ENCODE measurements around the gene SNED1.

Gene SNED1

GRCh38 chr2:240962300-240963064 lies 35.9 kb upstream of the SNED1 start:
- no peak for TF ChIP-seq CTCF (IDR thresholded peaks at IDR 0.05)
- Histone ChIP-seq H3K27me3 (peaks cover 5% of the 10 kb centered on the region), H3K36me3 (no peaks in the 10 kb centered on the region), H3K4me1 (ENCODE audit: control insufficient read depth in 1 of 2, insufficient read depth in 1 of 2, low read depth in 1 of 2, low read length in 1 of 2) (peaks cover 0 to 8% of the 10 kb centered on the region in 2 experiments), H3K27ac (no peak overlapping the region), H3K4me3 (ENCODE audit: low read depth in 1 of 2, low read length in 1 of 2) (no peak overlapping the region), H3K9me3 (no peaks in the 10 kb centered on the region)

- peaks cover 0 to 8% of the 10 kb centered on the region in 2 experiments for H3K4me1 ChIP-seq (ENCODE audit: control insufficient read depth in 1 of 2, insufficient read depth in 1 of 2, low read depth in 1 of 2, low read length in 1 of 2)
Measured at GRCh38 chr2:240963065-240963867, 35.2 kb upstream of the SNED1 start.

GRCh38 chr2:240963868-240964703 lies 34.3 kb upstream of the SNED1 start:
- Histone ChIP-seq H3K4me3 (ENCODE audit: low read depth in 1 of 2, low read length in 1 of 2) (no peak overlapping the region), H3K27ac (no peak overlapping the region), H3K9me3 (no peaks in the 10 kb centered on the region), H3K27me3 (peaks cover 5% of the 10 kb centered on the region), H3K36me3 (no peaks in the 10 kb centered on the region), H3K4me1 (ENCODE audit: control insufficient read depth in 1 of 2, insufficient read depth in 1 of 2, low read depth in 1 of 2, low read length in 1 of 2) (peaks cover 0 to 8% of the 10 kb centered on the region in 2 experiments)
- no peak for TF ChIP-seq CTCF (IDR thresholded peaks at IDR 0.05)

More at GRCh38 chr2:240963065-240963867, 35.2 kb upstream of the SNED1 start:
- Histone ChIP-seq H3K27ac (no peak overlapping the region), H3K9me3 (no peaks in the 10 kb centered on the region), H3K36me3 (no peaks in the 10 kb centered on the region), H3K4me3 (ENCODE audit: low read depth in 1 of 2, low read length in 1 of 2) (no peak overlapping the region), H3K27me3 (peaks cover 5% of the 10 kb centered on the region)
- TF ChIP-seq CTCF (IDR thresholded peaks at IDR 0.05) = no peak

DNA sequence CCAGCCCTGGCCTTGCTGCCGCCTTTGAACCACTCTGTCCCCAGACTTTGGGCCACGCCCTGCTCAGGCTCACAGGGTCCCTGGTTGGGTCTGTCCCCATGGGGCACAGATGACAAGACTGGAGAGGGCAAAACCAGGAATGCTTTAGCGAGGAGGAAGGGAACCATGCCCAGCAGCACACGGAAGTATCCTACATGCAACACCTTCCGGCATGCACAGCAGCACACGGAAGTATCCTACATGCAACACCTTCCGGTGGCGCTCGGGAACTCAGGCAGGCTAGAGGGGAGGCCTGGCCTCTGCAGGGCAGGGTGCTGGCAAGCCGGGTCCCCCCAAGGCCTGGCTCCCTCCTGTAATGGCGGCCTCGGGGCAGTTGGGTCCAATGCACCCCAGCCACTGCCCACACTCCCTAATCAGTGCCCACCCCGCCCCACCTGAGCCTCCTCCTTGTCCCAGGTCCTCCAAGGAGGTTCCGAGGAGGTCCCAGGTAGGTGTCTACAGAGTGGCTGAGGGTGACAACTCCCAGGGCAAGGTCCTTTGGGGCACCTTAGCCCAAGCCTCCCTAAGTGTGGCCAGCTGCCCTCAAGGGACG lies 33.6 kb upstream of the SNED1 start:
- Histone ChIP-seq H3K4me1 (ENCODE audit: control insufficient read depth in 1 of 2, insufficient read depth in 1 of 2, low read depth in 1 of 2, low read length in 1 of 2) (peaks cover 0 to 8% of the 10 kb centered on the region in 2 experiments), H3K36me3 (no peaks in the 10 kb centered on the region), H3K27ac (no peak overlapping the region), H3K9me3 (no peaks in the 10 kb centered on the region), H3K4me3 (ENCODE audit: low read depth in 1 of 2, low read length in 1 of 2) (no peak overlapping the region), H3K27me3 (peaks cover 5% of the 10 kb centered on the region)
- TF ChIP-seq CTCF (IDR thresholded peaks at IDR 0.05) = no peak

- Histone ChIP-seq H3K9me3 (no peaks in the 10 kb centered on the region), H3K27ac (no peak overlapping the region), H3K36me3 (no peaks in the 10 kb centered on the region), H3K4me3 (ENCODE audit: low read depth in 1 of 2, low read length in 1 of 2) (no peak overlapping the region), H3K4me1 (ENCODE audit: control insufficient read depth in 1 of 2, insufficient read depth in 1 of 2, low read depth in 1 of 2, low read length in 1 of 2) (peaks cover 0 to 7% of the 10 kb centered on the region in 2 experiments), H3K27me3 (peaks cover 5% of the 10 kb centered on the region)
- TF ChIP-seq CTCF (IDR thresholded peaks at IDR 0.05) = no peak
Measured at GRCh38 chr2:240965296-240965904, 33.0 kb upstream of the SNED1 start.

Data from neutrophil (primary cell).